AML-193 (cell line): ENCODE data around the gene UBE4A.

Experiments used
- DNase-seq, 2 experiments: peaks; one replicate each; lab custom pipeline; 2025; lab: John Stamatoyannopoulos, UW

The UBE4A gene

GRCh38 chr11:118437208-118438125 is 78.1 kb downstream of the UBE4A start:
- no peak for DNase-seq

DNA sequence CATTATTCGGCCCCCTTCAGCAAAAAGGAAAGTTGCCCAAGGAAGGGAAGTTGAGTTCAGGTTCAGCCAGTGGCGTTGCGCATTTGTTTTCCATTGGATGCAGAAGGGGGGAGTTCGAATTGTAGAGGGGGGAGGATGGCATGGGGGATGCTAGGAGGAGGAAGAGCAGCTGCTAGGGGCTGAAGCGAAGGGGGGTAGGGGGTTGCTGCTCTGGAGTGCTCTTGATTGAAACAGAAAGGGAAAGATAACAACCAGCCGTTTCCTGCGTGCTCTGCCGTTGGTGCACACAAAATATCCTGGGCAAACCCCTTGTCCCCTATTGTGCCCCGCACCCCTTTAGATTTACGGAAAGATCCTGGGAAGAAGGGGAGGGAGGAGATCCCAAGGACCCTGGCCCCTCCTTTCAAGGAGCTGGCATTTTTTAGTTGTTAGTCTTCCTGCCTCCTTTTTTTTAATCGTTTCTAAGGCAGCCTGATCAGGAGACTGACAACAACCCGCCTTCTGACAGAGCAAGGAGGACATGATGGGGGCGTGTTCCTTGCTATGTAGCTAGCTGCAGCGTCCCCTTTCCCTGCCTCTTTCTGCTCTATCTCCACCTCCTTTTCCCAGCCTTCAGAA is 79.0 kb downstream of the UBE4A start:
- peak; percentile 43 to 50 for DNase-seq

DNA sequence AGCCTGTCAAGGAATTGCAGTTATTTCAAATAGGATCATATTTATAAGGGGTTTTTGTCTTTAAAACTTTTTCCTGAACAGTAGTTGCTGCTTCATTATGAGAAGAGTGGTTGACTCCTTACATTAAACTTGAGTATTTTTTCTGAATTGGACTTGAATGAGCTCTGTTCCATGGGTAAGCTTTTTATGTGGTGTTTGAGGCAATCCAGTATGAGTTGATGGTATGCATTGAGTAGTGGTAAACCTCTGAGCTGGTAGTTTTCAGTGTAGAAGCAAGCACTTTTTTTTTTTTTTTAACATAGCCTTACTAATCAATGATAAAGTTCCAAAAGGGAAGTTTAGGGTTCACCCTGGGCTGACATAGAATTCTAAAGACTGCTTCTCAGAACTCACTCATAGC is 80.2 kb downstream of the UBE4A start:
- no peak for DNase-seq

- DNase-seq: no peak
Measured at GRCh38 chr11:118441770-118442275, 82.4 kb downstream of the UBE4A start.

- DNase-seq: no peak
Measured at GRCh38 chr11:118442301-118442700, 82.9 kb downstream of the UBE4A start.

- DNase-seq: no peak
Measured at GRCh38 chr11:118442908-118443589, 83.6 kb downstream of the UBE4A start.

GRCh38 chr11:118443590-118444218 is 84.3 kb downstream of the UBE4A start:
- no peak for DNase-seq

GRCh38 chr11:118447423-118447822 is 88.0 kb downstream of the UBE4A start:
- no peak for DNase-seq

- no peak for DNase-seq
Measured at GRCh38 chr11:118448294-118448693, 88.9 kb downstream of the UBE4A start.
